HG03139 (cell line): ENCODE measurements around the gene DSTN.
"Not testable (repeated sequence)": the region's sequence is repeated elsewhere in the genome, so short reads cannot be mapped to it uniquely, and the experiment has no call there.

Experiments
- ATAC-seq: cut with Tn5 transposase; IDR thresholded peaks from one replicate; pipeline ENCODE4 v1.9.1; 2021; ENCODE audit not compliant: unreplicated experiment

The DSTN gene

DNA sequence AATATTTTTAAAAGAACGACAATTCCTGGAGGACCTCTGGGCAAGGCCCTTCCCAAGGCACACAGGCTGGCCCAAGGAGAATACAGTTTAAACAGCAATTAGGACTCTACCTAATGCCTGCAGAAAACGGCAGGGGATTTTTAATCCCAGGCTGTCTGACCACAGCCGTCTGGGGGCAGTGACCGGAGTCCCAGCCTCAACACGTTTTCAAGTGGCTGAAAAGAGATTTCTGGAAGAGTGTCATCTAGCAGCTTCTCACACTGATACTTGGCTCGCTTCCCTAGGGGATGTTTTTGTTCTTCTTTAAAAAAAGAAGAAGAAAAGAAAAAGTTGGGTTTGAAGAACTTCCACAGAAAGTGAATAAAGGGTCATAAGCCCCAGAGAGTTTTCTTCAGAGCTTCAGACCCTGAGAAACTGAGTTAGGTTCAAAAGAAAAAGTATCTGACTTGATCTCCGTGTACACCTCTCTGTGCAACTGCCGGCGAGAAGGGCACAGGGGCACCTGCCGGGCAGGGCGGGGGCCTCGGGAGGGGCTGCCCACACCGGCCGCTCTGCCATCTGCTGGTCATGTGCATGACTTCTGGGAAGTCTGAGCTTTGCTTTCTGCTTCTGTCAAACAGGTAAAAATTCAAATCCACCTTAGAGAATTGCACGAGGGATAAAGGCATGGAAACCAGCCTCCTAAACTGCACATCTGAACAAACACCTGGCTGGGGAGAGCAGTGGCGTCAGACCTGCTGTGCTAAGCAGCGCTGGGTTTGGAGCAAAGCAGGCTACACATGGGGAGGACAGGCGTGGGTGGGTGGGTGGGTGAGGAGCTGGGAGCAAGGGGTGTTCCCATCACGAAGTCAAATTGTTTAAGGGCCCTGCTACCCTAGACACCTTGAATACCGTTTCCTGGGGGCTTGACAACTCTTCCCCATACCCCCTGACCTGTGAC is 79.2 kb downstream of the DSTN start:
- no peak for ATAC-seq

- no peak for ATAC-seq
Observed at GRCh38 chr20:17650301-17651128, 80.6 kb downstream of the DSTN start.

- no peak for ATAC-seq
Observed at GRCh38 chr20:17651129-17651759, 81.4 kb downstream of the DSTN start.

DNA sequence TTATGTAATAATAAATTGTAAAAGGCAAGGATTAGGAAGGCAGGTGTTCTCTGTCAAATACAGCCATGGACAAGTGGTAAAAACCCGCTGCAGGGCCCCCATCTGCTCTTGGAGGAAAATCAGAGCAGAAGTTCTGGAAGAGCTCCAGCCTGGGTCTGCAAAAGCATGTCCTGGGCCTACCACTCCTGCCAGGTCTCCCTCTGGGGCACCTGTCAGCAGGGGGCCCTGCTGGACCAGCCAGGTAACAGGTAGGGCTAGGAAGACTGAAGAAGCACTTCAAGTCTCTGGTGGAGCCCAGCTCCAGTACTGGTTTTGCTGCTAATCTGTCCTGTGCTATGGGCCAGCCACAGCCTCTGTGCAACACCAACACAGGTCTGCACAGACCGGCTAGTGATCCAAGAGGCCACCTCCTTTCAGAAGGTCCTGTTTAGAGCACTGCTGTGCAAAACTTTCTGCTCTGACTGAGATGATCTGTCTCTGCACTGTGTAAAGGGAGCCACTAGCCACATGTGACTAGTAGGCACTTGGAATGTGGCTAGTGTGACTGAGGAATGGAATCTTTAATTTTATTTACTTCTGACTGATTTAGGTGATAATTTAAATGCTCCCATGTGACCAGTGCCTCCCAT is 82.0 kb downstream of the DSTN start:
- ATAC-seq = no peak

GRCh38 chr20:17652411-17652810 is 82.5 kb downstream of the DSTN start:
- ATAC-seq = no peak

GRCh38 chr20:17653835-17654648 is 84.2 kb downstream of the DSTN start:
- no peak for ATAC-seq

DNA sequence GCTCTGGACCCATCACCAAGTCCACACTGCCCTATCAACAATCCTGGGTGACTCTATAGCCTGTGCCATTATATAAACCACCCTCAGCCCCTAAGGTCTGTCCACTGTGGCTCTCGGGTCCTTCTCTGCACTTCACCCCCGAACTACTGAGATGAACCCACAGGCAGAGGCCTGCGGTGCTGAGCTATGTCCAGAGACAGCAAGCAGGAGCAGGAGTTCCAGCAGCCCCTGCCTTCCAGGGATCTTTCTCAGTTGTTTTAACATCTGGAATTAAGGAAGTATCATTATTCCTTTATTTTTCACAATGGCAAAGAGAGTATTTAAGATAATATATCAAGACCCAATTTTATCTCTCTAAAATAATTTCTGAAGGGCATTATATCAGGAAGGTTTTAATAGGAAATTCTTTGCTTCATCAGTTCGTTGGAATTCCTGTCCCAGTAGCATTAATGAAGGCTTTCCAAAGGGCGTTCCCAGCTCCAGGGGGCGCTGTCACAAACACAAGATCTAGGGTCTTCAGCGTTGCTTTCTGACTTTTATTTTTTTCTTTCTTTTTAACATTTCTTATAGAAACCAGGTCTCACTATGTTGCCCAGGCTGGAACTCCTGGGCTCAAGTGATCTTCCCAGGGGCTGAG is 84.9 kb downstream of the DSTN start:
- ATAC-seq = no peak

DNA sequence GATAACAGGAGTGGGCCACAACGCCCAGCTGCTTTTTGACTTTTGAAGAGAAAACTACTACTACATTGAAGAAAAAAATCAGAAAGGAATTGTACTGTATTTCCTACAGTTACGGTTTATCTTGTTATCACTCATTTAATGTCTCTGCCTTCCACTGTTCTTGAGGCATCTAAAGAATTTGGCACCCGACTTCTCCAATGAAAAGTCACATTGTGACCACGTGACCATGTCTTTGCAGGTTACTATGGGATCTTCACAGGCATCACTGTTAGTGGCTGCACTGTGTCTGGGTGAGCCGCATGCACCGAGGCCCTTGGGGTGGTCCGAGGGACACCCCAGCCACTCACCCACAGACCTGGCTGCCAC is 85.4 kb downstream of the DSTN start:
- no peak for ATAC-seq

DNA sequence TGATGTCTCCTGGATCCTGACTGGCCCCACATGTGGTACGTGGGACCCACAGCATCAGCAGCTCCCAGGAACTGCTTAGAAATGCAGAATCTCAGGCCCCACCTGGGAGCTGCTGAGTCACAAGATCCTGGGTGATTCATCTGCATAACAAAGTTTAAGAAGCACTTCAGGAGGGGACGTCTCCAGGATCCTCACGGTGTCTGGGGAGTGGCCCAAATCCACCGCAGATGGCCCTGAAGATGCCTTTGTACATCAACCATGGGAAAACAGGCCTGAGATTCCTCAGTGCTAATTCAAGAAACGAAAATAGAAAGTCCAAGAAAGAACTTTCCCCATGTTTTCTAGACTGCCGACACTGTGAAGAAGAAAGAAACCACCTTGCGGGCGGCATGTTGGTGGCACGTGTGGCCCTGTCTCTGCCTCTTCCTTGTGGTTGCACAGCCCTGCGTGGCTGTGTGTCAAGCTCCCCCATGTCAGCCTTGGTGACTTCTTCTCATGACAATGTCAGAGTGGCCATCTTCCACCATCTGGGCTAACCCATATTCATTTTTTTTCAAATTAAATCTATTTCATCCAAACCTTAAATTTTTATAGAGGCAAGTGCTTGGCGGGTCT is 86.1 kb downstream of the DSTN start:
- no peak for ATAC-seq

- no peak for ATAC-seq
Observed at GRCh38 chr20:17657079-17657825, 87.4 kb downstream of the DSTN start.

- no peak for ATAC-seq
Observed at GRCh38 chr20:17657898-17658647, 88.2 kb downstream of the DSTN start.

- ATAC-seq = no peak
Observed at GRCh38 chr20:17658648-17658993, 88.7 kb downstream of the DSTN start.

DNA sequence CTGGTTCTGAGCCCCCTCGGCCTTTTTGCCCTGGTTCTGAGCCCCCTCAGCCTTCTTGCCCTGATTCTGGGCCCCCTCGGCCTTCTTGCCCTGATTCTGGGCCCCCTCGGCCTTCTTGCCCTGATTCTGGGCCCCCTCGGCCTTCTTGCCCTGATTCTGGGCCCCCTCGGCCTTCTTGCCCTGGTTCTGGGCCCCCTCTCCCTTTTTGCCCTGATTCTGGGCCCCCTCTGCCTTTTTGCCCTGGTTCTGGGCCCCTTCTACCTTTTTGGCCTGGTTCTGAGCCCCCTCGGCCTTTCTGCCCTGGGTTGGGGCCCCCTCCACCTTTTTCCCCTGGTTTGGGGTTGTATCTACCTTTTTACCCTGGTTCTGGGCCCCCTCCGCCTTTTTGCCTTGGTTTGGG is 89.5 kb downstream of the DSTN start:
- not testable (repeated sequence) for ATAC-seq
